Mesenchymal stem cell (in vitro differentiated cells and primary cell): ENCODE measurements around the gene ZNF19.
"Not testable (repeated sequence)": the region's sequence is repeated elsewhere in the genome, so short reads cannot be mapped to it uniquely, and the experiment has no call there.

Experiments
- DNase-seq: peaks from one replicate; pipeline ENCODE4 v3.0.0-alpha.2; 2013
- H2AFZ ChIP-seq: one replicate; pipeline ENCODE4 v1.6.1; 2013; ENCODE audit warnings: low read depth, mild to moderate bottlenecking, control low read depth, inconsistent platforms, low read length, moderate library complexity
- H2AK5ac ChIP-seq: 2 replicates; pipeline ENCODE4 v1.6.1; 2013; ENCODE audit warnings: low read length, moderate library complexity, mild to moderate bottlenecking, inconsistent platforms; ENCODE audit not compliant: severe bottlenecking
- H2BK120ac ChIP-seq: one replicate; pipeline ENCODE4 v1.6.1; 2013; ENCODE audit warnings: low read depth, mild to moderate bottlenecking, inconsistent platforms, low read length, moderate library complexity
- H2BK12ac ChIP-seq, 2 experiments: one replicate each; pipeline ENCODE4 v1.6.1; 2013; ENCODE audit warnings: inconsistent platforms in 2 of 2, low read length in 2 of 2, mild to moderate bottlenecking in 2 of 2, moderate library complexity in 2 of 2, control low read depth in 1 of 2
- H2BK15ac ChIP-seq: one replicate; pipeline ENCODE4 v1.6.1; 2013; ENCODE audit warnings: mild to moderate bottlenecking, low read depth, inconsistent platforms; ENCODE audit not compliant: poor library complexity, severe bottlenecking
- H2BK5ac ChIP-seq: 2 replicates; pipeline ENCODE4 v1.6.1; 2013; ENCODE audit warnings: low read depth, mild to moderate bottlenecking, low read length, control low read depth, inconsistent platforms; ENCODE audit not compliant: poor library complexity, severe bottlenecking
- H3K14ac ChIP-seq, 2 experiments: one replicate each; pipeline ENCODE4 v1.6.1; 2013; ENCODE audit warnings: inconsistent platforms in 2 of 2, low read length in 2 of 2, control low read depth in 1 of 2, mild to moderate bottlenecking in 1 of 2, moderate library complexity in 1 of 2
- H3K18ac ChIP-seq, 2 experiments: one replicate each; pipeline ENCODE4 v1.6.1; 2013; ENCODE audit warnings: inconsistent platforms in 2 of 2, low read length in 2 of 2, control low read depth in 1 of 2, low read depth in 1 of 2, mild to moderate bottlenecking in 1 of 2
- H3K23ac ChIP-seq, 2 experiments: one replicate each; pipeline ENCODE4 v1.6.1; 2013; ENCODE audit warnings: inconsistent platforms in 2 of 2, low read length in 2 of 2, mild to moderate bottlenecking in 2 of 2, moderate library complexity in 2 of 2, control low read depth in 1 of 2
- H3K27ac ChIP-seq: 2 replicates; pipeline ENCODE4 v1.5.1; 2013; ENCODE audit warnings: mild to moderate bottlenecking, moderate library complexity, low read length, control low read depth, inconsistent platforms; ENCODE audit not compliant: poor library complexity, severe bottlenecking
- H3K27me3 ChIP-seq, 2 experiments: 2 replicates each; pipeline versions ENCODE4 v1.6.1 to v1.7.0; 2013; ENCODE audit warnings: low read length in 2 of 2, mild to moderate bottlenecking in 2 of 2, moderate library complexity in 2 of 2, control low read depth in 1 of 2, inconsistent platforms in 1 of 2; ENCODE audit not compliant: control insufficient read depth in 1 of 2, insufficient read depth in 1 of 2
- H3K36me3 ChIP-seq, 2 experiments: 2 replicates each; pipeline versions ENCODE4 v1.6.1 to v1.7.0; 2013; ENCODE audit warnings: low read length in 2 of 2, control low read depth in 1 of 2, inconsistent platforms in 1 of 2, low read depth in 1 of 2, mild to moderate bottlenecking in 1 of 2; ENCODE audit not compliant: insufficient read depth in 2 of 2, control insufficient read depth in 1 of 2
- H3K4ac ChIP-seq, 2 experiments: one replicate each; pipeline ENCODE4 v1.6.1; 2013; ENCODE audit warnings: inconsistent platforms in 2 of 2, low read length in 2 of 2, mild to moderate bottlenecking in 2 of 2, moderate library complexity in 2 of 2, control low read depth in 1 of 2, low read depth in 1 of 2
- H3K4me1 ChIP-seq: 2 replicates; pipeline ENCODE4 v1.6.1; 2013; ENCODE audit warnings: low read depth, low read length, control low read depth; ENCODE audit not compliant: control insufficient read depth, insufficient read depth
- H3K4me2 ChIP-seq: 2 replicates; pipeline ENCODE4 v1.6.1; 2013; ENCODE audit warnings: low read length, mild to moderate bottlenecking, inconsistent platforms; ENCODE audit not compliant: poor library complexity, severe bottlenecking
- H3K4me3 ChIP-seq, 2 experiments: 2 replicates each; pipeline versions ENCODE4 v1.5.1 to v1.7.0; 2013; ENCODE audit warnings: low read length in 2 of 2, mild to moderate bottlenecking in 2 of 2, control low read depth in 1 of 2, low read depth in 1 of 2; ENCODE audit not compliant: insufficient read depth in 1 of 2
- H3K79me1 ChIP-seq: replicated peaks from 2 replicates; pipeline ENCODE4 v1.6.1; 2013; ENCODE audit warnings: mild to moderate bottlenecking, control low read depth, low read length, inconsistent platforms; ENCODE audit not compliant: poor library complexity, severe bottlenecking
- H3K9ac ChIP-seq: 2 replicates; pipeline ENCODE4 v1.7.0; 2013; ENCODE audit warnings: mild to moderate bottlenecking, low read length, moderate library complexity
- H3K9me3 ChIP-seq: 2 replicates; pipeline ENCODE4 v1.7.0; 2013; ENCODE audit warnings: mild to moderate bottlenecking, low read length; ENCODE audit not compliant: control insufficient read depth
- H4K8ac ChIP-seq: one replicate; pipeline ENCODE4 v1.6.1; 2013; ENCODE audit warnings: inconsistent platforms, mild to moderate bottlenecking, low read length, moderate library complexity
- H4K91ac ChIP-seq: one replicate; pipeline ENCODE4 v1.6.1; 2013; ENCODE audit warnings: mild to moderate bottlenecking, low read length, inconsistent platforms
- WGBS: methylation state at CpG from one replicate; pipeline ENCODE4 v1.1.7; 2013; ENCODE audit warnings: mixed read lengths; 5-methylcytosine and 5-hydroxymethylcytosine counted together

ZNF19 gene

GRCh38 chr16:71507061-71507460 is 17.9 kb upstream of the ZNF19 start:
- no peaks in the 10 kb centered on the region for H3K4me1 ChIP-seq
- no peak for DNase-seq
- H3K79me1 ChIP-seq, result no peaks in the 10 kb centered on the region
- peaks cover 5 to 18% of the 10 kb centered on the region in 2 experiments for H3K27me3 ChIP-seq
- no peaks in the 10 kb centered on the region for H3K9me3 ChIP-seq
- no peak overlapping the region for H3K23ac ChIP-seq
- no peak overlapping the region for H3K14ac ChIP-seq
- H3K27ac ChIP-seq, result no peak overlapping the region
- no peak overlapping the region for H2BK12ac ChIP-seq
- H2BK5ac ChIP-seq, result no peak overlapping the region
- 45% methylated on average over 1 of the region's 1 CpG for WGBS
- H3K4ac ChIP-seq, result no peak overlapping the region
- no peak overlapping the region for H3K9ac ChIP-seq
- no peak overlapping the region for H4K8ac ChIP-seq
- no peak overlapping the region for H4K91ac ChIP-seq
- H2BK15ac ChIP-seq, result no peak overlapping the region
- no peak overlapping the region for H2BK120ac ChIP-seq
- H3K4me3 ChIP-seq, result no peak overlapping the region
- no peak overlapping the region for H3K4me2 ChIP-seq
- no peaks in the 10 kb centered on the region for H3K36me3 ChIP-seq
- H2AK5ac ChIP-seq, result no peak overlapping the region
- no peak overlapping the region for H3K18ac ChIP-seq
- no peak overlapping the region for H2AFZ ChIP-seq

GRCh38 chr16:71504901-71505300 is 15.8 kb upstream of the ZNF19 start:
- DNase-seq, result no peak
- Histone ChIP-seq H3K18ac (no peak overlapping the region), H3K23ac (no peak overlapping the region), H3K4me1 (no peaks in the 10 kb centered on the region), H2BK5ac (no peak overlapping the region), H2AFZ (no peak overlapping the region), H3K27ac (no peak overlapping the region), H3K4ac (no peak overlapping the region), H3K79me1 (no peaks in the 10 kb centered on the region), H3K9me3 (no peaks in the 10 kb centered on the region), H3K36me3 (no peaks in the 10 kb centered on the region), H4K8ac (no peak overlapping the region), H4K91ac (no peak overlapping the region), H2AK5ac (no peak overlapping the region), H2BK12ac (no peak overlapping the region), H3K27me3 (peaks cover 0 to 20% of the 10 kb centered on the region in 2 experiments), H2BK120ac (no peak overlapping the region), H2BK15ac (no peak overlapping the region), H3K4me2 (no peak overlapping the region), H3K9ac (no peak overlapping the region), H3K4me3 (no peak overlapping the region), H3K14ac (no peak overlapping the region)
- WGBS, result 93% methylated on average over 5 of the region's 5 CpGs

- H3K27ac ChIP-seq, H3K4me3 ChIP-seq, H2BK120ac ChIP-seq, DNase-seq, H2BK15ac ChIP-seq, H3K4me2 ChIP-seq, H3K9me3 ChIP-seq, H3K9ac ChIP-seq, H2AFZ ChIP-seq, H4K8ac ChIP-seq, H2AK5ac ChIP-seq, H3K36me3 ChIP-seq, H4K91ac ChIP-seq, H3K4me1 ChIP-seq, H3K23ac ChIP-seq, H3K18ac ChIP-seq, H3K79me1 ChIP-seq, H3K4ac ChIP-seq, H2BK5ac ChIP-seq, H3K14ac ChIP-seq, H2BK12ac ChIP-seq: not testable (repeated sequence)
- WGBS, result 82% methylated on average over 6 of the region's 7 CpGs
- peaks cover 0 to 20% of the 10 kb centered on the region in 2 experiments for H3K27me3 ChIP-seq
These were observed 14.9 kb upstream of the ZNF19 start for GRCh38 chr16:71504051-71504450.

- WGBS, result 53% methylated on average over 3 of the region's 3 CpGs
These were observed 12.4 kb upstream of the ZNF19 start for GRCh38 chr16:71501547-71501946.

More at GRCh38 chr16:71501547-71501946, 12.4 kb upstream of the ZNF19 start:
- Histone ChIP-seq H3K4me2 (no peak overlapping the region), H2AFZ (no peak overlapping the region), H3K18ac (no peak overlapping the region), H2AK5ac (no peak overlapping the region), H3K36me3 (no peaks in the 10 kb centered on the region), H2BK120ac (no peak overlapping the region), H3K79me1 (no peaks in the 10 kb centered on the region), H3K14ac (no peak overlapping the region), H4K8ac (no peak overlapping the region), H3K27me3 (peaks cover 0 to 20% of the 10 kb centered on the region in 2 experiments), H3K4me3 (no peak overlapping the region), H3K4ac (no peak overlapping the region), H3K27ac (no peak overlapping the region), H2BK12ac (no peak overlapping the region), H3K9me3 (no peaks in the 10 kb centered on the region), H3K4me1 (no peaks in the 10 kb centered on the region), H2BK15ac (no peak overlapping the region), H2BK5ac (no peak overlapping the region), H3K9ac (no peak overlapping the region), H4K91ac (no peak overlapping the region), H3K23ac (no peak overlapping the region)
- DNase-seq, result no peak
